A673 (cell line): ENCODE measurements around the gene IGFBPL1. TPM values are rescaled to one million over a fixed set of nuclear protein-coding genes. Genes with fewer than 3 reads are reported as not detected.

Experiments
- BruUV-seq: library from RNA; stranded (reverse); fragments of 400-500 nt; replicated peaks from 2 replicates; lab custom pipeline; 2021; lab: Mats Ljungman, UMichigan
- CTCF ChIA-PET: fragments of 300-600 bp; sonication (Branson Sonifier 250); formaldehyde crosslinking; loops from one replicate; lab custom pipeline; 2022; ENCODE audit warnings: antibody characterized with exemption; lab: Charles Lee
- POLR2A ChIA-PET: fragments of 300-600 bp; sonication (Branson Sonifier 250); formaldehyde crosslinking; loops from one replicate; lab custom pipeline; 2022; ENCODE audit warnings: antibody characterized with exemption; ENCODE audit not compliant: low non-redundant PET; lab: Charles Lee
- DNase-seq: peaks from one replicate; pipeline ENCODE4 v3.0.0-alpha.2; 2015; ENCODE audit warnings: low spot score
- H3K27ac ChIP-seq: fragments of 200-600 bp; sonication (generic); 2 replicates; pipeline ENCODE4 v1.5.1; 2016; ENCODE audit warnings: mixed run types, low read depth, mild to moderate bottlenecking, mixed read lengths, antibody characterized with exemption, low read length; ENCODE audit not compliant: poor library complexity, severe bottlenecking
- H3K27me3 ChIP-seq: fragments of 200-600 bp; sonication (generic); replicated peaks from 2 replicates; pipeline ENCODE4 v1.6.1; 2017; ENCODE audit warnings: mixed run types, low read depth, mild to moderate bottlenecking, mixed read lengths, antibody characterized with exemption, low read length; ENCODE audit not compliant: insufficient read depth, poor library complexity
- H3K36me3 ChIP-seq: fragments of 200-600 bp; sonication (generic); 2 replicates; pipeline ENCODE4 v1.6.1; 2016; ENCODE audit warnings: mixed run types, mild to moderate bottlenecking, mixed read lengths, antibody characterized with exemption, low read length; ENCODE audit not compliant: insufficient read depth, poor library complexity, severe bottlenecking
- H3K4me1 ChIP-seq: fragments of 200-600 bp; sonication (generic); 2 replicates; pipeline ENCODE4 v1.6.1; 2017; ENCODE audit warnings: mixed run types, mild to moderate bottlenecking, mixed read lengths, antibody characterized with exemption, low read length; ENCODE audit not compliant: insufficient read depth, poor library complexity, severe bottlenecking
- H3K4me3 ChIP-seq: fragments of 200-600 bp; sonication (generic); 2 replicates; pipeline ENCODE4 v1.5.1; 2016; ENCODE audit warnings: low read depth, mixed run types, mild to moderate bottlenecking, mixed read lengths, low read length; ENCODE audit not compliant: poor library complexity, severe bottlenecking
- H3K9me3 ChIP-seq: fragments of 200-600 bp; sonication (generic); 2 replicates; pipeline ENCODE4 v1.6.1; 2016; ENCODE audit warnings: mixed run types, low read depth, mild to moderate bottlenecking, mixed read lengths, antibody characterized with exemption, low read length; ENCODE audit not compliant: poor library complexity, severe bottlenecking
- CTCF ChIP-seq: fragments of 300-800, 200-600 bp; sonication (generic); conservative IDR thresholded peaks from 2 replicates; pipeline ENCODE4 v1.5.1; 2017; ENCODE audit warnings: low read depth, mild to moderate bottlenecking, antibody characterized with exemption, low read length, moderate library complexity, mixed read lengths
- EZH2 ChIP-seq: fragments of 200-600 bp; sonication (generic); IDR thresholded peaks from 2 replicates; pipeline ENCODE4 v1.6.1; 2017; ENCODE audit warnings: borderline replicate concordance, low read depth, mild to moderate bottlenecking, mixed read lengths, antibody characterized with exemption, low read length; ENCODE audit not compliant: poor library complexity, severe bottlenecking
- intact Hi-C: fragments of 100-400 bp; cut with micrococcal nuclease; formaldehyde crosslinking; loops from one replicate; pipeline ENCODE4 v1.10.0; 2022; ENCODE audit not compliant: unreplicated experiment
- total RNA-seq: library from RNA; stranded (reverse); gene quantifications from 2 replicates; pipeline ENCODE4 v1.2.3, GENCODE V29; 2021

The IGFBPL1 gene
- total RNA-seq, 1 experiment from 2014 or later, result 0.90 TPM

DNA sequence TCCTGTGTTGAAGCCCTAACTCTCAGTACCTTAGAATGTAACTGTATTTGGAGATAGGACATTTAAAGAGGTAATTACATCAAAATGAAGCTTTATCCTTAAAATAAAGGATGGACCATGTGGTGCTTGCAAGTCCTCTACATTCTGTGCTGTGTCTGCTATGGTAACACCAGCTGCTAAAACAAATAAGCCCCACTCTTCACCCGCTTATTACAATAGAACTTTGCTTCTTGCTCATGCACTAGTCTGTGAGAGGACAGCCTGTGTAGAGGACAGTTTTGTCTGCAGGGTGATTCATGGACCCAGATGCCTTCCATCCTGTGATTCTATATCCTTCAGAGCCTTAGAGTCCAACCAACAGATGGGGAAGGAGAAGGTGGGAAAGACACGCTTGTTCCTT is 12.5 kb upstream of the IGFBPL1 start:
- CTCF ChIA-PET, result no interaction called here
- Histone ChIP-seq H3K27me3 (no peaks in the 10 kb centered on the region), H3K36me3 (no peaks in the 10 kb centered on the region), H3K4me3 (no peak overlapping the region), H3K9me3 (no peaks in the 10 kb centered on the region), H3K4me1 (no peaks in the 10 kb centered on the region), H3K27ac (no peak overlapping the region)
- POLR2A ChIA-PET, result no interaction called here
- no TSS peak for BruUV-seq
- DNase-seq, result no peak
- intact Hi-C loops, result loop anchor here (10.0 kb wide), 1 partner anchor 522 kb away; no protein-coding TSS in a partner anchor
- TF ChIP-seq EZH2 (no peak), CTCF (no peak)

GRCh38 chr9:38435521-38435920 is 11.3 kb upstream of the IGFBPL1 start:
- H3K4me3 ChIP-seq, result no peak overlapping the region
- CTCF ChIA-PET, result no interaction called here
- H3K27me3 ChIP-seq, result no peaks in the 10 kb centered on the region
- intact Hi-C loops, result loop anchor here (10.0 kb wide), 1 partner anchor 521 kb away; no protein-coding TSS in a partner anchor
- H3K27ac ChIP-seq, result no peak overlapping the region
- no peaks in the 10 kb centered on the region for H3K4me1 ChIP-seq
- no peak for DNase-seq
- H3K36me3 ChIP-seq, result no peaks in the 10 kb centered on the region
- no TSS peak for BruUV-seq
- no peak for TF ChIP-seq CTCF
- POLR2A ChIA-PET, result interaction anchor here (0.6 kb wide), 1 partner anchor 1510 kb away, joined by 3 read pairs; no protein-coding TSS in a partner anchor
- no peaks in the 10 kb centered on the region for H3K9me3 ChIP-seq

DNA sequence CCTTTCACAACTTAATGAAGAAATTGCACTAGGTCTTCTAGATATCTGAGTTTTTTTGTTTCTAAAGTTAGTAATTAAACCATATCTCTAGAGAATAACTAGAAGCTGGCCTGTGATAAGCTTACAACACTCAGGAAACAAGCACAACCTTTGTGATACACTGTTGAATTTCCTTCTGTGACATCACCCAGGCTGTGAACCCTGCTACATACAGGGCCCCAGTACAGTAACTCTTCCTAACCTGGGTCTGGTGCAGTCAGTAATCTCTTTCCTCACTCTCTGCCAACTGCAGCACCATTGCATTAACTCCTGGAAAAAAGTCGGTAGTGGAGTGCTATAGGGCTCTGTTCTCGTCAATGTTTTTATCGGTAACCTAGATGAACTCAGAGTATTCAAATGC is 10.6 kb upstream of the IGFBPL1 start:
- Histone ChIP-seq H3K27me3 (no peaks in the 10 kb centered on the region), H3K27ac (no peak overlapping the region), H3K36me3 (no peaks in the 10 kb centered on the region), H3K9me3 (no peaks in the 10 kb centered on the region), H3K4me1 (no peaks in the 10 kb centered on the region), H3K4me3 (no peak overlapping the region)
- ChIA-PET CTCF (interaction anchor here (0.6 kb wide), 1 partner anchor 186 kb away, joined by 3 read pairs; no protein-coding TSS in a partner anchor), POLR2A (interaction anchor here (0.6 kb wide), 1 partner anchor 1509 kb away, joined by 3 read pairs; no protein-coding TSS in a partner anchor)
- TF ChIP-seq CTCF, result no peak
- no peak for TF ChIP-seq EZH2
- BruUV-seq, result no TSS peak
- intact Hi-C loops, result loop anchor here (10.0 kb wide), 1 partner anchor 520 kb away; no protein-coding TSS in a partner anchor
- no peak for DNase-seq
